Ishikawa (cell line): ENCODE data around the gene SMIM10L1.

Experiments used
- CEBPB ChIP-seq: IDR thresholded peaks from 2 replicates; pipeline ENCODE4 v1.6.1; 2012
- CREB1 ChIP-seq: IDR thresholded peaks from 2 replicates; pipeline ENCODE4 v1.6.1; 2012; ENCODE audit warnings: low read depth
- EGR1 ChIP-seq: IDR thresholded peaks from 2 replicates; pipeline ENCODE4 v1.6.1; 2012
- EP300 ChIP-seq: IDR thresholded peaks from 2 replicates; pipeline ENCODE4 v1.6.1; 2012; ENCODE audit warnings: borderline replicate concordance
- FOXM1 ChIP-seq: IDR thresholded peaks from 2 replicates; pipeline ENCODE4 v1.6.1; 2012; ENCODE audit warnings: low read depth, borderline replicate concordance
- MAX ChIP-seq: IDR thresholded peaks from 2 replicates; pipeline ENCODE4 v1.6.1; 2012
- NFIC ChIP-seq: IDR thresholded peaks from 2 replicates; pipeline ENCODE4 v1.6.1; 2012
- RAD21 ChIP-seq: IDR thresholded peaks from 2 replicates; pipeline ENCODE4 v1.6.1; 2012; ENCODE audit warnings: low read depth
- REST ChIP-seq: IDR thresholded peaks from 2 replicates; pipeline ENCODE4 v1.6.1; 2012; ENCODE audit warnings: low read depth, mild to moderate bottlenecking
- TAF1 ChIP-seq: IDR thresholded peaks from 2 replicates; pipeline ENCODE4 v1.6.1; 2012; ENCODE audit warnings: low read depth, mild to moderate bottlenecking
- TCF12 ChIP-seq: IDR thresholded peaks from 2 replicates; pipeline ENCODE4 v1.6.1; 2012; ENCODE audit warnings: low read depth
- TEAD4 ChIP-seq: IDR thresholded peaks from 2 replicates; pipeline ENCODE4 v1.6.1; 2012
- USF1 ChIP-seq: IDR thresholded peaks from 2 replicates; pipeline ENCODE4 v1.6.1; 2012
- YY1 ChIP-seq: IDR thresholded peaks from 2 replicates; pipeline ENCODE4 v1.6.1; 2012; ENCODE audit warnings: low read depth
- ZBTB7A ChIP-seq: IDR thresholded peaks from 2 replicates; pipeline ENCODE4 v1.6.1; 2012; ENCODE audit warnings: low read depth

Gene SMIM10L1

GRCh38 chr12:11154400-11154925, 16.5 kb upstream of the SMIM10L1 start:
- TF ChIP-seq EP300 (no peak), CEBPB (no peak), YY1 (no peak), REST (no peak), NFIC (no peak), TEAD4 (no peak), USF1 (no peak), RAD21 (no peak), EGR1 (no peak), TAF1 (no peak), CREB1 (no peak), TCF12 (no peak), ZBTB7A (no peak), MAX (no peak), FOXM1 (no peak)

- no peak for TF ChIP-seq TAF1
- no peak for TF ChIP-seq MAX
- TF ChIP-seq CREB1: no peak
Measured at GRCh38 chr12:11158885-11159444, 12.0 kb upstream of the SMIM10L1 start.

- TF ChIP-seq FOXM1 (no peak), RAD21 (no peak), TEAD4 (no peak), REST (no peak), USF1 (no peak)
Measured at GRCh38 chr12:11162502-11162901, 8.5 kb upstream of the SMIM10L1 start.

GRCh38 chr12:11164384-11164783, 6.6 kb upstream of the SMIM10L1 start:
- TF ChIP-seq TCF12 (no peak), CREB1 (no peak), FOXM1 (no peak), CEBPB (no peak), RAD21 (no peak), ZBTB7A (no peak)

- TF ChIP-seq TEAD4: no peak
- TF ChIP-seq FOXM1: no peak
- TF ChIP-seq NFIC: no peak
- TF ChIP-seq CEBPB: no peak
- TF ChIP-seq YY1: no peak
- no peak for TF ChIP-seq TCF12
- TF ChIP-seq MAX: no peak
- no peak for TF ChIP-seq TAF1
- TF ChIP-seq CREB1: no peak
- no peak for TF ChIP-seq USF1
- TF ChIP-seq REST: no peak
Measured at GRCh38 chr12:11166300-11166699, 4.7 kb upstream of the SMIM10L1 start.
